CD4-positive, alpha-beta T cell treated with Interleukin-4 for 1 hour (primary cell): Measurements from ENCODE around the gene UGT1A3.

Source experiments
- DNase-seq, 2 donors: peaks; one replicate each; pipeline ENCODE4 v3.0.0-alpha.2; 2020 to 2022

UGT1A3 gene

DNA sequence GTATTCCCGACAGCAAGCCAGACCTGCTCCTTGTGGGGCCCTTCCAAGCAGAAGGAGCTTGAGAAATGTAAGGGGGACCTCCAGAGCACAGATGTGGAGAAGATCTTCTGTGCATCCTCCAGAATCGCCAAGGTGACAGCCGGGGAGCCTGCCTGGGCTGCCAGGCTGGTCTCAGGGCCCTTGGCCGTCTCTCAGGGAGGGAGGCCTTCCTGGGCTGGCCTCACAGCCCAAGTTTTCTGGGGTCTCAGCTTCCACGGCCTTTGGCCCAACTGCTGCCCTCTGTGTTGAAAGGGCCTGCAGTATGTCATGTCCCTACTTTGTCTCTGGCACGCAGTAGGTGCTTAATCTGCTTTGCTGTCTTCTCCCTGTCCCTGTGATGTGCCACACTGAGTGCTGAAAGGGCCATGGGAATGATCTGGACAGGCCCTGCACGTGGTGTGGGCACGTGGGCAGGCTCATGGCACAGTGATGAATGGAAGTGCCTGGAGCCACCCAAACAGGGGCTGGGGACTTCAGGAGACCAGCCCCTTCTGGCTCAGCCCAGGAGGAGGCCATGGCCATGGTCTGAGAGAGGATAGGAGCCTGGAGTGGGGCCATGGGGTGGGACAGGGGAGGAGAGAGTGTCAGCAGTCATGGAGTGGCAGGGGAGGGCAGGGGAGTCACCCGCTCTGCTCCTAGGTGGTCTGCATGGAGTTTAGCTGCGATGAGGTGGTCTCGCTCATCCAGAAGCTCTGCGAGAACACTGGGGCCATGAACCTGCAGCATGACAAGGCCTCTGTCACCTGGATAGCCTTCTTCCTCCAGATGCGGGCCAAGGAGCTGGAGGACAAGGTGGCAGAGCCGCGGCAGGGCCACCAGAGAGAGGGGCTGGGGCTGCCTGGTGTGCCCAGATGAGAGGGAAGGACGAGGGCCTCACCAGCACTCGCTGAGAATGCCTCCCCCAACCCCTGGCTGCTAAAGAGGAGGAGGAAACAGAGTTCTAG is 90.1 kb downstream of the UGT1A3 start:
- DNase-seq: peak in 1 of 2 donors; percentile 5

DNA sequence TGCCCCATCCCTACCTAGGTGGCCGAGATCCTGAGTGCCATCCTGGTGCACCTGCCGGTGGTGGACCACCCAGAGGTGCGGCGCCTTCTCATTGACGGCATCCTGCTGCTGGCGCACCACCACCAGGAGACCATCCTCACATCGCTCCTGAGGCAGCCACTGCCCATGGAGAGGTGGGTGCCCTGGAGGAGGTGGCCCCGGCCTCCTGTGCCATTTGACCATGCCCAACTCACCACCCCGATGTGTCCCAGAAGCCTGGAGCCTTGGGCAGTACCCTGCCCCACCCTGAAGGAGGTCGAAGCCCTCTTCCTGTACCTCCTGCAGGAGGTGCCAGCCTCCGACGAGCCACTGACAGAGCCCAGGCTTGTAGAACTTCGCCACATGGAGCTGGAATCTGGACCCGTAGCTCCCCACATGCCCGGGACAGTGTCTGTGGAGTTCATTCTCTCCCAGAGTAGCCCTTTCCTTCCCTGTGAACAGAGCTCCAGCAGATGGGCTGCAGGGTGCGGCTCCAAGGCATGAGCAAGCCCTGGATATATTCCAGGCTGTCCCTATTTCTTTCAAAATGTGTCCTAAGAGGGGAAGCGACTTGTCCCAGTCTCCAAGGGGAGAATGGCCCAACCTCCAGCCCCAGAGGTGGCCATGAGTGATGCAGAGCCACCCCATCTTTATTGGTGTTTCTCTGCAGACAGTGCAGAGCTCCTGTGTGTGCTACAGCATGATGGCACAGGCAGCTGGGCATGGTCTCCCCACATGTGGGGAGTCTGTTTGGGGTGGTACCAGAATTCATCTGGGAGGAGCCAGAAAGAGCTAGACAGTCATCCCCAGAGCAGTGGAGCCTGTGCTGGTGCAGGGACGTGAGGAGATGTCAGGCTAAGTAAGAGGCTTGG is 91.3 kb downstream of the UGT1A3 start:
- peak in 1 of 2 donors; percentile 5 for DNase-seq

DNA sequence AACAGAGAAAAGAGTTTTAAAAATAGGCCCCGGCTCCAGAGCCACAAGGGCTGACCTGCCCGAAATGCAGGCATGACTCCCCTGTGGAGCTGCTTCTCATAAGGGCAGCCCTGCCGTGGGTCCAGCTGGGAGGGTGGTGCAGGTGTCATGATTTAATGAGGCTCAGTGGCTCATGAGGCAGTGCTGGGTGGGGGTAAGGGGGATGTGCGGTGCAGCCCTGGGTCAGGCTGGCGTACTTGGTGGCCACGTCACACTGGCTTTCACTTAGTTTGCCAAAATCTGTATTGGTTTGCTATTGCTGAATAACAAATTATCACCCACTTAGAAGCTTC is 91.9 kb downstream of the UGT1A3 start:
- DNase-seq: no peak

DNA sequence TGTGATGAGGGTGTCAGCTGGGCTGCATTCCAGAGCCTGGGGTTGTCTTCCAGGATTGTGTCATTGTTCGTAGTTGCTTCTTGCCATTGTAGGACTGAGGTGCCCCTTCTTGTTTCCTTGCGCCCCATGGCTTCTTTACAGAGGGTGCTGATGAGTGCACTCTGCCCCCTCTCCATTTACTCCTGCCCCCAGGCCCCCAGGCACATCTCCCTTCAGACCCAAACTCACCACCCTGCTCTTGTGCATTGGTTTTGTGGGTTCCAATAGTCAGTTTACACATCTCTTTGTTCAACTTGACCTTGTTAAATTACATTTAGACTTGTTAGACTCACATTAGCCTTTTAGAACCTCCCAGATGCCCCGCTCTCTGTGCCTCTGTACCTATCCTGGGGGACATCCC is 92.4 kb downstream of the UGT1A3 start:
- DNase-seq: no peak

DNA sequence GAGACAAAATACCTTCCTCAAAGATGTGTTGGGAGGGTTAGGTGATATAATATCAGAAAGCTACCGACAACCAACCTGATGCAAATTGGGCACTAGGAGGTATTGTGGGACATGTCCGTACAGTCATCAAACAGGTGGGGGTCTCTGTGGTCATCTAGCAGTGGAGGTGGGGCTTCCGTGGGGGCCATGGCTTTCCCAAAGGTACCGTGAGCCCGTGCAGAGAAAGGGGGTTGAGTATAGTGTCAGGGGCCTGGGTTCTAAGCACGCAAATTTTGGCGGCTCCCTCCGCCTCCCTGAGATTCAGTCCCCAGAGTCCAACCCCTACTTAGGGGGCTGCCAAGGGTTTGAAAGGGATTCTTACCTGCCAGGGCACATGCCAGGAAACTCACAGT is 92.9 kb downstream of the UGT1A3 start:
- DNase-seq: no peak

DNA sequence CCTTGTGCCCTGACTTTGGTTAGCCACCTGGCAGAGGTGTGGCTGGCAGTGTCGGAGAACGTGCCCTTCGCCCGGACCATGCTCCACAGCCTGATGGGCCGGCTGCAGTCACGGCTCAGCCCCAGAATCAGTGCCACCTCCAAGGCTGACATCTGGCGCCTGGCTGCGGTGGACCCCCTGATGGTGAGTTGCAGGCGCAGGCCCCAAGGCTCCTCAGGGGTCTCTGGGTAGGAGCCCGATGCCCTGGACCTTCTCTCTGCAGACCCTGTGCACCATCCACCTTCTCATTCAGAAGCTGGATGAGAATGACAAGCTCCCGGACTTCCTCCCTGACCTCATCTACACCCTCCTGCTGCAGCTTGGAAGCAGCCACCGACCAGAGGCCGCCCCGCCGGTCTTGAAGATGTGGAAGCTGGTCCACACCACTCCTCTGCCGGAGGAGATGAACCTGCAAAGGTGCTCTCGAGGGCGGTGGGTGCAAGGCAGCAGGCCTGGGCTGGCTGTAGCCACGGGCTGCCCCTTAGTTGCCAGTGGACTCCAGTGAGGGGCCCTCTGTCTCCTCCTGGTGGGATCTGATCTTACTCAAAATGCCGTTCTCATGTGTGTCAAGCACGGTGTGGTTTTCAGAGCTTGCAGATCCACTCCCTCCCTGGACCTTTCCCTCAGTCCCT is 93.4 kb downstream of the UGT1A3 start:
- no peak for DNase-seq
